Choroid plexus epithelial cell (primary cell): ENCODE data around the gene SLC36A2.

ENCODE experiments used
- DNase-seq: peaks from one replicate; pipeline ENCODE4 v3.0.0-alpha.2; 2010; ENCODE audit warnings: low read depth
- H3K4me3 ChIP-seq: 2 replicates; pipeline ENCODE4 v1.5.1; 2011; ENCODE audit warnings: low read depth, mild to moderate bottlenecking, control low read depth, low read length, moderate library complexity
- CTCF ChIP-seq: conservative IDR thresholded peaks from 2 replicates; pipeline ENCODE4 v1.5.1; 2011; ENCODE audit warnings: low read depth, mild to moderate bottlenecking, control low read depth, inconsistent platforms, low read length, moderate library complexity

The SLC36A2 gene

GRCh38 chr5:151286246-151286645 lies 61.1 kb downstream of the SLC36A2 start:
- H3K4me3 ChIP-seq: no peak overlapping the region
- DNase-seq: no peak
- TF ChIP-seq CTCF: no peak

- no peak for TF ChIP-seq CTCF
- DNase-seq: peak; percentile 10
Observed at GRCh38 chr5:151285683-151286082, 61.7 kb downstream of the SLC36A2 start.

GRCh38 chr5:151284392-151284967 lies 62.9 kb downstream of the SLC36A2 start:
- no peak for DNase-seq
- peak; percentile 43 for TF ChIP-seq CTCF
- H3K4me3 ChIP-seq: no peak overlapping the region

More at GRCh38 chr5:151285683-151286082, 61.7 kb downstream of the SLC36A2 start:
- H3K4me3 ChIP-seq: no peak overlapping the region

- DNase-seq: no peak
- TF ChIP-seq CTCF: no peak
- no peak overlapping the region for H3K4me3 ChIP-seq
Observed at GRCh38 chr5:151283120-151283825, 64.1 kb downstream of the SLC36A2 start.

- H3K4me3 ChIP-seq: no peak overlapping the region
- TF ChIP-seq CTCF: no peak
Observed at GRCh38 chr5:151281001-151281639, 66.2 kb downstream of the SLC36A2 start.

GRCh38 chr5:151280443-151280842 lies 66.9 kb downstream of the SLC36A2 start:
- DNase-seq: no peak
- no peak for TF ChIP-seq CTCF
- no peak overlapping the region for H3K4me3 ChIP-seq

More at GRCh38 chr5:151281001-151281639, 66.2 kb downstream of the SLC36A2 start:
- DNase-seq: no peak
